ENCODE results near the gene SLC38A3.
A peak's percentile ranks its signal among the peaks of the same experiment; 100 is the strongest.
"Not testable (repeated sequence)": the region's sequence is repeated elsewhere in the genome, so short reads cannot be mapped to it uniquely, and the experiment has no call there.

Gene SLC38A3

GRCh38 chr3:50192689-50193141 is 12.4 kb upstream of the SLC38A3 start:
- DNase-seq: peak; percentile 50

DNA sequence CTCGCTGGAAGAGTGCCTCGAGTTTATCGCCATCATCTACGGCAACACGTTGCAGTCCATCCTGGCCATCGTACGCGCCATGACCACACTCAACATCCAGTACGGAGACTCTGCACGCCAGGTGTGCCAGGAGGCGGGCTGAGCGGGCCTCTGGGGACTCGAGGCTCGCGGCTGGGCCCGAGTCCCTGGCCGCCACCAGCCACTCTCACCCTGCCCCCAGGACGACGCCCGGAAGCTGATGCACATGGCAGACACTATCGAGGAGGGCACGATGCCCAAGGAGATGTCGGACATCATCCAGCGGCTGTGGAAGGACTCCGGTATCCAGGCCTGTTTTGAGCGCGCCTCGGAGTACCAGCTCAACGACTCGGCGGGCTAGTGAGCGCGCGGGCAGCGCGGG is 11.8 kb upstream of the SLC38A3 start:
- DNase-seq: no peak

- no peak for DNase-seq
These were observed 11.3 kb upstream of the SLC38A3 start for GRCh38 chr3:50193746-50194127.

DNA sequence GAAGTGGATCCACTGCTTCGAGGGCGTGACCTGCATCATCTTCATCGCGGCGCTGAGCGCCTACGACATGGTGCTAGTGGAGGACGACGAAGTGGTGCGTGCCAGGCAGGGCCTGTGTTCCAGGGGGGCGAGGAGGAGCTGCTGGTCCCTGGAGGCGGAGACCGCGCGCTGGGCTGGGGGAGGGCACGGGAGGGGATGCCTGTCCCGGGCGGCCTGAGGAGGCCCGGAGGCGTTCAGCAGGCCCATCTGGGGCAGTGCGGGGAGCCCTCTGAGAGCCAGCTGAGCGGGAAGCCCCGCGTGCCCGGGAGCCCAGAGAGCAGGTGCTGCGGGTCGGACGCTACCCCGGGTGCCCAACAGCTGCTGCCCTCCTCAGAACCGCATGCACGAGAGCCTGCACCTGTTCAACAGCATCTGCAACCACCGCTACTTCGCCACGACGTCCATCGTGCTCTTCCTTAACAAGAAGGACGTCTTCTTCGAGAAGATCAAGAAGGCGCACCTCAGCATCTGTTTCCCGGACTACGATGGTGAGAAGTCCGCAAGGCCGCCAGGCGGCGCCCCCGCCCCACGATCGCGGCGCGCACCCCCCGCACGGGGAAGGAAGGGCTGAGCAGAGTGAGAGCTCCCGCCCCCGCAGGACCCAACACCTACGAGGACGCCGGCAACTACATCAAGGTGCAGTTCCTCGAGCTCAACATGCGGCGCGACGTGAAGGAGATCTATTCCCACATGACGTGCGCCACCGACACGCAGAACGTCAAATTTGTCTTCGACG is 10.8 kb upstream of the SLC38A3 start:
- no peak for DNase-seq

GRCh38 chr3:50194903-50195500 is 10.1 kb upstream of the SLC38A3 start:
- no peak for DNase-seq

- no peak for DNase-seq
These were observed 9.4 kb upstream of the SLC38A3 start for GRCh38 chr3:50195501-50196252.

- DNase-seq: no peak
These were observed 8.7 kb upstream of the SLC38A3 start for GRCh38 chr3:50196253-50196801.

DNA sequence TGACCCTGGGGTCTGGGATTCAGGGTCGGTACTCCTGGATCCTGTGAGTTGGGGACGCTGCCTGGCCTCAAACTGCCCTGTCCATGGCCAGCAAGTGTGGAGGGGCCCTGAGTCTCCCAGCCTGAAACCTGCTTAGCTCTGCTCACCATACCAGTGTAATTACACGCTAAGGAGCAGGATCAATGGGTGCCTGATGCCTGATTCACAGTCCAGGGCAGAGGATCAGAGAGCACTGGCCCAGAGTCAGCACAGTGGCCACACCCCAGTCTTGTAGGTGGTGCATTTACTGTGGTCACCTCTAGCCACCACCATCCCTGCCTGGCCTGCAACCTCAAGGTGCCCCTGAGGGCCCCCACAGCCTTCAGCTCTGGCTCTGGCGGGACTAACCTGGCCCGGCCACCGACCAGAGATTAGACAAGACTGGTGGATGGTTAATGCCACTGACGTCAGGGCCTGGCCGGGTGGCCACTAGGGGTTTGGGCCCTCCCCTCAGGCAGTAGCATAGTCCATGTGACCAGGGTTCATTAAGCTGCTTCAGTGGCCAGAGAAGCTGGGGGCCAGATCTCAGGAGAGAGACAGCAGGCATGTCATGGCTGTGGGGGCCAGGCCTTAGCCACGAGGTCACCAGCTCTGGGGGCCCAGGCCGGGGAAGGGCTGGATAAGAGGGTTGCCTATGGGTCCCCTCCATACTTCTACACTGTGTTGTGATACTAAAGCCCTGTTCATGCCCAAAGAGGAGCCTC is 3.3 kb upstream of the SLC38A3 start:
- no peak for DNase-seq

GRCh38 chr3:50202353-50203112 is 2.5 kb upstream of the SLC38A3 start:
- DNase-seq: no peak

DNA sequence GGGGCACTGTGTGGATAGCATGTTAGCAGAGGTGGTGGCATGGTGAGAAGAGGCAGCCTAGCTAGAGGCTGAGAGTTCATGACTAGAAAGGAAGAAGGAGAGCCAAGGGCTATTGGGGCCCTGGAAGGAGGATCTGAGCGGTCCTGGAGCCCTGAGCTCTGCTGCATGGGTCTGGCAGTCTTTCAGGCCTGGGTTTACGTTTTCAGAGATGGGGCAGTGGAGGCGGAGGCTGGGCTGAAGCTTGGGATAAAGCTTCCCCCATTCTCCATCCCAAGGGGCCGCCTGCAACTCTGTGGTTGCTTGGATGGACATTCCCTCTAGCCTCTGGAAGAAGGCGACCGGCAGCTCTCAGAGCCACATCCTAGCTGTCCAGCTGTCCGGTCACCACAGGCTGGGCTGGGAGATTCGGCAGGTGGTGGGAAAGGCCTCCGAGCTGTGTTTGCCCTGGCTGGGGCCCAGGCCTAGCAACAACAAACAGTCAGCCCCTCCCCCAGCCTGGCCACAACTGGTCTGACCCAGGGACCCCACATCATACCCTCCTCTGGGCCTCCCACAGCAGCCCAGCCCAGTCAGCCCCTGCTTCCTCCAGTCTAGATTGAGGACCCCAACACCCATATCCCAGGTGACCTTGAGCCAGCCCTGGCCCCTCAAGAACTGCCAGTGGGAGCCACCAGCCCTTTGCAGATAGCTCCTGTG is 1.8 kb upstream of the SLC38A3 start:
- no peak for DNase-seq

DNA sequence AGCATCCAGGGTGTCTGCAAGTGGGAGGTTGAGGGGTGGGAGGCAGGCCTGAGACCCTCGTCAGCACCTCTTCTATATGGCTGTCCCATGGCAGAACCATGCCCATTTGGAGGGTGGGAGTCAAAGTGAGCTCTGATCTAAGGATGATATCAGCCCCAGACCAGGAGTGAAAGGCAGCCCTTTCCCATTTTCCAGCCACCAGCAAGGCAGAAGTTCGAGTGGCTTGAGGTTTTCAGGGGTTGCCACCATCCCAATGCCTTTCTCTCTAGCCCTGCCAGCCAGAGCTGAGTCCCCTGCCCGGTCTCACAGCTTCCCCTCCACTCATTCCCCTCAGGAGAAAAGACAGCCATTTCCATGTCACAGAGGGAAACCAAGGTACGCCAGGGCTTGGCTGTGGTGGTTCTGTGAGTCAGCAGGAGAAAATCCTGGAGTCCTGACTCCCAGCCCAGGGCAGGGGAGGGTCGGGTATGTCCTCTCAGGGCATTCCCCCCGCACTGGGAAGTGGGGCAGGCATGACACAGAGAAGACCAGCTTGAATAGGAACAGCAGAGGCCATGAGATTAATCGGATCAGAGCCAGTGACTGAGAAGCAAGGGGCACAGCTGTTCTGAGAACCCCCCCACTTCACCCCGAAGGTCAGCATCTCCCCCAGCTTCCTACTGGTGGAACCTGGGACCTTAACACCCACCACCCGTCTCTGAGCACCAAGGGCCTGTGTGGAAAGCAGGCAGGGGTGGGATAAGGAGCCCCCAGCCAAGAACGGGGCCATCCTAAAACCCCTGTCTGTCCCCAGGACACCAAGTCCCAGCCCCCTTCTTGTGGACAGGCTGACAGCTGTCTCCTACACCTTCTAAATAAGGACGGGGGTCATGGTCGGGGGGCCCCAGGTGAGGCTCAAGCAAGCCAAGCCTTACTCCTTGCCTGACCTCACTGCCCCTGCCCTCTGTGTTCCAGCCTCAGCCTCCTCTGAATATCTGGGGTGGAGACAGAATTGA is 965 bp upstream of the SLC38A3 start:
- DNase-seq: no peak

DNA sequence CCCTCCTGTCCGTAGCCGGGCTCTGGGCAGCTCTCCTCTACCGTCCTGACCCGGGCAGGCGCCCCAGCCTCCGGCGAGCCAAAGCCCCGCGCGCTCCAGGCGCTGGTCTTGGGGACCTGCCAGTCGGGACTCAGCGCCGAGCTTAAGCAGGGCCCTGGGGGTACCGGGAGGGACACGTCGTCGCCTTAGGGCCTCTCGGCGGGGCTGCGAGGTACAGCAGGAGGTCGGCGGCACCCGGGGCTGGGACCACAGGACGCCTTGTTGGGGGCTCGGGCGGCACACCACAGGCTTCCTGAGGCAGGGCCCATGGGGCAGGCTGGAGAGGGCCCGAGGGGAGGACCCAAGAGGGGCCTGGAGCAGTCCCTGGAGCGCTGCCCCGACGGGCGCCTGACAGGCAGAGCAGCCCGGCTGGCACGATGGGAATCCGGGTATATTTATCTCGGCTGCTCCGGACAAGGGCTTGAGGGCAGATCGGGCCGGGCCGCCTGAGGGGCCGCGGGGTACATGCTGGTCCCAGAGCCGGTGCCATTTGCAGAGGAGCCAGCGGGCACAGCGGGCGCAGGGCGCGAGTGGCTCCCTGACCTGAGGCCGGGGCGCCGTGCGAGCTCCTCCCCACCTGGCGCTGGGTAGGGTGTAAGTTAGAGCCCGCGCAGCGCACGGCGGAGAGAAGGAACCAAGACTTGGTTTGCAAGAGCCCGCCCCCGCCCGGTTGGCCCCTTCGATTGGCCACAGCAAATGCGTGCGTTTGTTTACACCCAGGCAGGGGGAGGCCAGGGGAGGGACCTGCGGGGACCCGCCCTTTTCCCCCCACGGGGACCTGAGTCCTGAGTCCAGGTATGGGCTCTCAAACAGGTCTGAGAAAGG is 574 bp downstream of the SLC38A3 start:
- no peak for DNase-seq

GRCh38 chr3:50207359-50208042 is 2.4 kb downstream of the SLC38A3 start:
- no peak for DNase-seq

GRCh38 chr3:50208677-50209344 is 3.7 kb downstream of the SLC38A3 start:
- DNase-seq: no peak

DNA sequence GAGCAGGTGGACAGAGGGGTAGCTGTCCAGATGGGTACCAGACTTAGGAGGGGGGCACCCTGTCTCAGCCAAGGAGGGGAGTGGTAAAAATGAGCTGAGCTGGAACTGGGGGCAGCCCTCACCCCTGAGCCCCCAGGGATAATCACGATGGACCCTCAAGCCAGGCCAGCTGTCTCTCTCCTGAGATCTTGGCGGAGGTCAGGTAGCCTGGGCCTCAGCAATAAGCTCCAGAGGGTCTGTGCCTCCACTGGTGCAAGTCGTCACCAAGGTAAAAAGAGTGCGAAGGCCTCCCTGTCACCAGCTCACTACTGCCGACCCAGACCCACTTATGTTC is 5.1 kb downstream of the SLC38A3 start:
- no peak for DNase-seq

DNA sequence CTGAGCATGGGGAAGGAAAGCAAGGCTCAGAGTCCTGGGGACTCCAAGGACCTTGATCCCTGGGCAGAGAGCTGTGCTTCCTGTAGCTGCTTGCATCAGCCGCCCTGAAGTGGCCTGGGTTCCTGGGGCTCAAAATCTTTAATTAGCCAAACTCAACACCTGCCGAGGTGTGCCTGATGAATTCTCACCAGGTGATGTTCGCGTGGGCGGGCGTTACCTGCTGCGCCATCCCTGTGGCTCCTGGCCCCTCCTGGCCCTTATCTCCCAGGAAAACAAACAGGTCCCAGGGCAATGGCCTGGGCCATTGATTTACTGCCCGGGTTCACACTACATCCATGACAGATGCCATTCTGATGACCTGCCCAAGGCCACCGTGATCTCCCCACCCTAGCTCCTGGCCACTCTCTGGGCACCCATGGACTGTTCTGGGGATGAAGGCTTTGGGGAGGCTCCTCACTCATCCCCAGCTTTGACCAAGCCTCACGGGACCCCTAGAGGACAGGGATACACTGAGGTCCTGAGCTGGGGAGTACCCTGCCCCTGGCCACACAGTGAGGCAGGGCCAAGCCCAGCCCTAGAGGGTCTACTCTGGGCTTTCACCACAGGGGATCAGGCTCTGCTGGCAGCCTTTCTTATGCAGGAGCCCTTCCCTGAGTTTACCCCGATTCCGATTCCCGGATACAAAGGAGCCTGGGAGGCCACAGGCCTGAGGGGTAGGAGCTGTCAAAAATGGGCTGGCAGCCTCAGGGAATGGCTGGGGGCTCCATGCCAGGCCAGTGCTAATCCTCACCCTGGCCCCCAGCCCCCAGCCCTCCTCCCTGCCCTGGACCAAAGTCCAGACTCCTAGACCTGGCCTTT is 5.7 kb downstream of the SLC38A3 start:
- no peak for DNase-seq

- not testable (repeated sequence) for DNase-seq
These were observed 6.3 kb downstream of the SLC38A3 start for GRCh38 chr3:50211368-50211717.

Data from KG1 (cell line).